RWPE1 (cell line): ENCODE results near the gene DNAJC27.

Experiments used
- CTCF ChIA-PET: fragments of 350-600 bp; sonication (Branson Sonifier 250); formaldehyde crosslinking; extraction: SDS; loops from one replicate; lab custom pipeline; 2021; lab: Yijun Ruan, JAX
- POLR2A ChIA-PET: fragments of 400-600 bp; formaldehyde crosslinking; extraction: SDS; loops from one replicate; lab custom pipeline; 2020; ENCODE audit warnings: antibody characterized with exemption; ENCODE audit not compliant: low non-redundant PET; lab: Yijun Ruan, JAX
- DNase-seq: peaks from one replicate; pipeline ENCODE4 v3.0.0; 2012; ENCODE audit warnings: low spot score
- H3K27ac ChIP-seq: fragments of 450-650 bp; 2 replicates; pipeline ENCODE4 v1.5.1; 2017
- CTCF ChIP-seq: fragments of 450-650 bp; conservative IDR thresholded peaks from 2 replicates; pipeline ENCODE4 v1.5.1; 2017; ENCODE audit warnings: low read depth, mild to moderate bottlenecking

Gene DNAJC27

GRCh38 chr2:24926220-24926601 is 45.5 kb downstream of the DNAJC27 start:
- TF ChIP-seq CTCF = no peak
- CTCF ChIA-PET = no interaction called here
- no peak for DNase-seq
- peak overlapping the region; percentile 58 for H3K27ac ChIP-seq
- POLR2A ChIA-PET = no interaction called here

- ChIA-PET CTCF (no interaction called here), POLR2A (no interaction called here)
- no peak for TF ChIP-seq CTCF
- H3K27ac ChIP-seq = no peak overlapping the region
- no peak for DNase-seq
Observed at GRCh38 chr2:24925815-24926214, 45.9 kb downstream of the DNAJC27 start.

- no peak for DNase-seq
- no peak for TF ChIP-seq CTCF
- POLR2A ChIA-PET = no interaction called here
- H3K27ac ChIP-seq = no peak overlapping the region
- CTCF ChIA-PET = interaction anchor here (0.6 kb wide), 1 partner anchor 275 kb away, joined by 4 read pairs; no protein-coding TSS in a partner anchor
Observed at GRCh38 chr2:24924732-24925131, 47.0 kb downstream of the DNAJC27 start.

- TF ChIP-seq CTCF = no peak
- H3K27ac ChIP-seq = no peak overlapping the region
- no peak for DNase-seq
- CTCF ChIA-PET = no interaction called here
- POLR2A ChIA-PET = no interaction called here
Observed at GRCh38 chr2:24924266-24924665, 47.5 kb downstream of the DNAJC27 start.

GRCh38 chr2:24923106-24923505 is 48.6 kb downstream of the DNAJC27 start:
- POLR2A ChIA-PET = no interaction called here
- no peak overlapping the region for H3K27ac ChIP-seq
- CTCF ChIA-PET = interaction anchor here (0.6 kb wide), 1 partner anchor 206 kb away, joined by 3 read pairs; no protein-coding TSS in a partner anchor
- TF ChIP-seq CTCF = no peak
- no peak for DNase-seq

GRCh38 chr2:24922556-24922955 is 49.2 kb downstream of the DNAJC27 start:
- TF ChIP-seq CTCF = no peak
- no peak for DNase-seq
- ChIA-PET POLR2A (no interaction called here), CTCF (interaction anchor here (0.6 kb wide), 1 partner anchor 206 kb away, joined by 3 read pairs; no protein-coding TSS in a partner anchor)
- no peak overlapping the region for H3K27ac ChIP-seq
